NCI-H2029 treated with DMSO at 0.1 percent for 48 hours (cell line): ENCODE results near the gene PLK5.
"Not testable (repeated sequence)": the region's sequence is repeated elsewhere in the genome, so short reads cannot be mapped to it uniquely, and the experiment has no call there.

Experiments
- DNase-seq: peaks from one replicate; lab custom pipeline; 2025; lab: John Stamatoyannopoulos, UW

The PLK5 gene

GRCh38 chr19:1525343-1525742 lies 1.5 kb downstream of the PLK5 start:
- no peak for DNase-seq

DNA sequence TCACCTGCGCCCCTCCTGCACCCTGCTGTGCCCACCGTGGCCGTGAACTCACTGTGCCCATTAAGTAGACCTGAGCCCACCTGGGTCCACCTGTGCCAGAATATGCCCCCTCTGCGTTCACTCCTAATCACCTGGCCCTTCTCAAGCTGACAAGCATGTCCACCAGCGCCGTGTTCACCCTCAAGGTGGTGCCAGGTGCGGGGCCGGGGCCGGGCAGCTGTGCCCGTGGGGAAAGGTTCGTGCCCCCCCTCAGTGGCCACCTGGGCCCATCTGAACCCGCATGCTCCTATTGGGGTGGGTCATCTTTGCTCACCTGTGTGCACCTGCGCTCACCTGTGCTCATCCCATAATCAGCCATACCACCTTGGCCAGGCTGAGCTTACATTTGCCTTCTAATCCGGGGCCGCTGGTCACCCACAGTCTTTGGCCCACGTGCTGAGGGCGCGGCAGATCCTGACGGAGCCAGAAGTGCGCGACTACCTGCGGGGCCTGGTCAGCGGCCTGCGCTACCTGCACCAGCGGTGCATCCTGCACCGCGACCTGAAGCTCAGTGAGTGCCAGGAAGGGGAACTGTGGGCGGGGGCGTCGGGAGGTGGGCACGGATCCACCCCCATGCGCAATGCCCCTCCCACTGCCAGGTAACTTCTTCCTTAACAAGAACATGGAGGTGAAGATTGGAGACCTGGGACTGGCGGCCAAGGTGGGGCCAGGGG lies 2.3 kb downstream of the PLK5 start:
- no peak for DNase-seq

DNA sequence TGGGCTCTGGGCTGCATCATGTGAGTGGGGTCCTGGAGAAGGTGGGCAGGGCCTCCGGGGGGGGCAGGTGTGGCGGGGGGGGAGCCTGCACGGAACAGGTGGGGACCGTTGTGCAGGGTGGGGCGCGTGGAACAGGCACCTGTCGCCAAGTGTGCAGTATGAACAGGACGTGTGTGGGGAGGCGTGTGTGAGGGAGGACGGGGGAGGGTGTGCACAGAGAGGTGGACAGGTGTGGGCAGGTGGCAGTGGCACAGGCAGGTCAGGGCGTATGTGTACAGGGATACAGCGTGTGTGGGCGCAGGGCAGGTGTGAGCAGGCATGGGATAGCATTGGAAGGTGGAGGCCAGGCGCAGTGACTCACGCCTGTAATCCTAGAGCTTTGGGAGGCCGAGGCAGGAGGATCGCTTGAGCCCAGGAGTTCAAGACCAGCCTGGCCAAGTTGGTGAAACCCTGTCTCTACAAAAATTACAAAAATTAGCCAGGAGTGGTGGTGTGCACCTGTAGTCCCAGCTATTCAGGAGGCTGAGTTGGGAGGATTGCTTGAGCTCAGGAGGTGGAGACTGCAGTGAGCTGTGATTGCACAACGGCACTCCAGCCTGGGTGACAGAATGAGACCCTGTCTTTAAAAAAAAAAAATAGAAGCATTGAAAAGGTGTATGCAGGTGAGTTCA lies 3.2 kb downstream of the PLK5 start:
- no peak for DNase-seq

- DNase-seq: no peak
These were observed 3.9 kb downstream of the PLK5 start for GRCh38 chr19:1527650-1528309.

DNA sequence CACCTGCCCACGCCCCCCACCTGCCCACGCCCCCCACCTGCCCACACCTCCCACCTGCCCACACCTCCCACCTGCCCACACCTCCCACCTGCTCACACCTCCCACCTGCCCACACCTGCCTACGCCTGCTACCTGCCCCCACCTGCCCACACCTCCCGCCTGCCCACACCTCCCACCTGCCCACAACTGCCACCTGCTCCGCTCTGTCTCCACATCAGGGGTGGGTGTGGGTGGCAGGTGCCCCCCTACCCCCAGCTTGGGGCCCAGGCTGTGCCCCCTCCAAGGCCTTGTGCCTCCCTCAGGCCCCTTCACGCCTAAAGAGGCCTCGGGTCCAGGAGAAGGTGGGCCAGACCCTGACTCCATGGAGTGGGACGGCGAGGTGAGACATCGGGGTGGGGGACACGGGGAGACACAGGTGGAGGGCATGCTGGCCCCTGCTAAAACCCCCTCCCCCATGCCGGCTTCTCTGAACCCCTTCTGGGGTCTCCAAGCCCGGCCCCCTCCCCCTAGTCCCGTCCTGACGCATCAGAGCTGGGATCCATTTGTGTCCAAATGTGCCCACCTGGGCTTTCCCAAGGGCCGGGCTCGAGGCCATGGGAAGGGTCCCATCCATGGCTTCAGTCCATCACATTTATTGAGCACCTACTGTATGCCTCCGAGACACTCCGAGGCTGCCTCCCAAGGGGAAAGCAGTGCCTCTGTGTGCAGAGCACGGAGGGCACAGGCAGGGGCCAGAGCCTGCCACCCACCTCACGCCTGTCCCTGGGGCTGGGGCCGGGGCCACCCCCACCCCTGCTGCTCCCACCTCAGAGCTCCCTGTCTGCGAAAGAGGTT lies 4.9 kb downstream of the PLK5 start:
- no peak for DNase-seq

GRCh38 chr19:1529430-1529816 lies 5.5 kb downstream of the PLK5 start:
- no peak for DNase-seq

DNA sequence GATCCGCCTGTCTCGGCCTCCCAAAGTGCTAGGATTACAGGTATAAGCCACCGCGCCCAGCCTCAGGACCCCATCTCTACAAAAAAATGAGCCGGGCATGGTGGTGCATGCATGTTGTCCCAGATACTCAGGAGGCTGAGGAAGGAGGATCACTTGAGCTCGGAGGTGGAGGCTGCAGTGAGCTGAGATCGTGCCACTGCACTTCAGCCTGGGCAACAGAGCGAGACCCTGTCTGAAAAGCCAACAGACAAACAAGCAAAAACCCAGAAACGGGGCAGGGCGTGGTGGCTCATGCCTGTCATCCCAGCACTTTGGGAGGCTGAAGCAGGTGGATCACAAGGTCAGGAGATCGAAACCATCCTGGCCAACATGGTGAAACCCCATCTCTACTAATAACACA lies 7.0 kb downstream of the PLK5 start:
- DNase-seq: not testable (repeated sequence)

DNA sequence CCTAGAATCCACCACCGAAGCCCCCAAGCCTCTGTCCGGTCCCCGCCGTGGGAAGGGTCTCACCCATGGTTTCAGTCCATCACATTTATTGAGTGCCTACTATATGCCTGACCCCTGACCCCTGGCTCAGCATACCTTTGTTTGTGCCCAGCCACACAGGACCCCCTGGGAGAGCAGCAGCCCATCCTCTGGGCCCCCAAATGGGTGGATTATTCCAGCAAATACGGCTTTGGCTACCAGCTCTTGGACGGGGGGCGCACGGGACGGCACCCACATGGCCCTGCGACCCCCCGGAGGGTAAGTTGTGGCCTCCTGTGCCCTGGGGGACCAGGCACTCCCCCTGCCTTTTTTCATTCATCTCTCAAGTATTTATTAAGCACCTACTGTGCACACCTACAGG lies 7.7 kb downstream of the PLK5 start:
- no peak for DNase-seq

DNA sequence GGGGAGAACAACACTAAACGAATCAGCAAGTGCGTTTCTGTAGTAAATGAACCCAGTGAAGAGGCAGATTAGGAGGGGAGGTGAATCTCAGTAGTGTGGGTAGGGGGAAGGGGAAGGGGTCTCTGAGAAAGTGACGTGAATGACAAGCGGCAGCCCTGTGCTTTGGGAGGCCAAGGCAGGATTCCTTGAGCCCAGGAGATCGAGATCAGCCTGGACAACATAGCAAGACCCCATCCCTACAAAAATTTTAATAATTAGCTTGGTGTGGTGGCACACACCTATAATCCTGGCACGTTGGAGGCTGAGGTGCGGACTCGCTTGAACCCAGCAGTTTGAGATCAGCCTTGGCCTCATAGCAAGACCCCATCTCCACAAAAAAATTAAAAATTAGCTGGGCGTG lies 8.1 kb downstream of the PLK5 start:
- DNase-seq: no peak

GRCh38 chr19:1533510-1534150 lies 9.8 kb downstream of the PLK5 start:
- DNase-seq: no peak

DNA sequence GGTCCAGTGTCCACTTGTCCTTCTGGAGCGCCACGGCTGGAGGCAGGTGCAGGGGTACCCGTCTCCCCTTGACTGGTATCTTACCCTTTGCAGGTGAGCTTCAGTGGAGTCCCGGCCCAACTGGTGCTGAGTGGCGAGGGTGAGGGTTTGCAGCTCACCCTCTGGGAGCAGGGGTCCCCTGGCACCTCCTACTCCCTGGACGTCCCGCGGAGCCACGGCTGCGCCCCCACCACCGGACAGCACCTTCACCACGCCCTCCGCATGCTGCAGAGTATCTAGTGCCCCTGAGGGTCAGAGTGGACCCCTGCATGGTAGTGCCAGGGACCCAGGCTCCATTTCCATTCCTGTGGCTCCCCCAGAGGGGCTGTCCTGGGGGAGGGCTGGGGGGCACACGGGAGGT lies 11.1 kb downstream of the PLK5 start:
- no peak for DNase-seq

- DNase-seq: not testable (repeated sequence)
These were observed 11.8 kb downstream of the PLK5 start for GRCh38 chr19:1535699-1536098.

DNA sequence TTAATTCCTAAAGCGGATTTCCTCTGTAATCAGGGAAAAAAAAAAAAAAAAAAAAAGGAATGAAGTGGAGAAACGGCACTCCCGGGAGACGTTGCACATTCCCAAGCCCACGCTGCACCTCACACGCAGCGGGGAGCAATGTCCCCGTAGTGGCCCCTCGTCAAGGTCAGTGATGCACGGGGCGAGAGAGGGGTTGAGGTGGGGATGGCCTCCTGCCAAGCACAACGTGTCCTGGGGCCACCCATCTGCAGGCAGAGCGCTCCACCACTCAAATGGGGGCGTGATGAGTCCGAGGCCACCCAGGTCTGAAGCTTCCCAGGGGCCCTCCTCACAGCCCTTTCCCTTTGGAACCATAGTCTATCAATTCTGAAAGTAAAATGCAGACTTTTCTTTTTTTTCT lies 15.1 kb downstream of the PLK5 start:
- no peak for DNase-seq

DNA sequence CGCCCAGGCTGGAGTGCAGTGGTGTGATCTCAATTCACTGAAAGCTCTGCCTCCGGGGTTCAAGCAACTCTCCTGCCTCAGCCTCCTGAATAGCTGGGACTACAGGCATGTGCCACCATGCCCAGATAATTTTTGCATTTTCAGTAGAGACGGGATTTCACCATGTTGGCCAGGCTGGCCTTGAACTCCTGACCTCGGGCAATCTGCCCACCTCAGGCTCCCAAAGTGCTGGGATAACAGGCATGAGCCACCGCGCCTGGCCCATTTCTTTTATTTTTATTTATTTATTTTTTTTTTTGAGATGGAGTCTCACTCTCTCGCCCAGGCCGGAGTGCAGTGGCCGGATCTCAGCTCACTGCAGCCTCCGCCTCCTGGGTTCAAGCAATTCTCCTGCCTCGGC lies 15.9 kb downstream of the PLK5 start:
- DNase-seq: not testable (repeated sequence)

- no peak for DNase-seq
These were observed 16.6 kb downstream of the PLK5 start for GRCh38 chr19:1540365-1540925.

GRCh38 chr19:1549332-1549945 lies 25.6 kb downstream of the PLK5 start:
- DNase-seq: no peak

DNA sequence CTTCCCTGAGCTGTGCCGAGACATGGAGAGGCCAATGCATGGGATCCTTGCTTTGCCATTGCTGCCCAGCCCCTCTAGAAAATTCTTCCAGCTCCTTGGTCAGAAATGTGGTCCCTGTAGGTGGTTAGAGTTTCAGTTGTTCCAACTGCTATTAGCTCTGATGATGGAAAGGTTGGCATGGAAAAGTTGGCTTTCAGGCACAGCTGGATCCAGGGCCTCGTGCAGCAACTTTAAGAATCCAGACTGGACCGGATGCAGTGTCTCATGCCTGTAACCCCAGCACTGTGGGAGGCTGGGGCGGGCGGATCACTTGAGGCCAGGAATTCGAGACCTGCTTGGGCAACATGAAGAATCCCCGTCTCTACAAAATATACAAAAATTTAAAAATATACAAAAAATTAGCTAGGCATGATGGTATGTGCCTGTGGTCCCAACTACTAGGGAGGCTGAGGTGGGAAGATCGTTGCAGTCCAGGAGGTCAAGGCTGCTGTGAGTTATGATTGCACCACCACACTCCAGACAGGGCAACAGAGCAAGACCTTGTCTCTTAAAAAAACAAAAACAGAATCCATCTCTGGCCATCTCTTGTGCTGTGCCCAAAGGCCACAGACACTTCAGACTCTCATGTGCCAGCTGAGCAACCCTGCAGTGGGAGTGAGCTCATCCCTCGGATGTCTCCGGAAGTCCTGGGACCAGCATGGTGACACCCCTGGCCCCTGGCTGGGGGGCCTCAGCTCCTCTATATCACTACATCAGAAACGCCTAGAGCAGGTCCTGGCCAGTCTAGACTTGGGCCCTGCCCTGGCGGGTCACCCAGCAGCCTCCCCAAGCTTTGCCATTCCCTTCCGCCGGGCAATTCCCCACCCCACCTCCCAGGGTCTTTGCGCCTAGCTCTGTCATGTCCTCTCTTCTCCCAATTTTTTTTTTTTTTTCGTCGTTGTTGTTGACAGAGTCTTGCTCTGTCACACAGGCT lies 27.5 kb downstream of the PLK5 start:
- DNase-seq: no peak

DNA sequence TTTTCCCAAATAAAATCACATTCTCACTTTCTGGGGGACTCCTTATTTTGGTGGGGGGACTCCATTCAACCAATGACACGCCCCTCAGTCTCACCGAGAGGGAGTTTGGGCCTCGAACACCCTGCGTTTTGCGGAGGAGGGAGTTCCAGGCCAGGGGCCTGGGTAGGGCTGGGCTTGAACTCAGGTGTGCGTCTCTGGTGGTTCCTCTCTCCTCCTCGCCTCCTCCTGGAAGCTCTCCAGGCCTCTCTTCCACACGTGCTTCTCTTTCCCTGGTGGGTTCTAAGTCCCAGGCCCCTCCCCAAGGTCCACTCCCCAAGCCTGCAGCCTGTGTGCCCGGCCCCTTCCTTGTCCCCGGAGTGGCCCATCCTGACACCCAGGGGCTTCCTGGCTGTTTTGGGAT lies 29.5 kb downstream of the PLK5 start:
- no peak for DNase-seq

GRCh38 chr19:1554968-1555367 lies 31.1 kb downstream of the PLK5 start:
- DNase-seq: no peak
